GM10266 (cell line): ENCODE results near the gene CERK.
"Not testable (repeated sequence)": the region's sequence is repeated elsewhere in the genome, so short reads cannot be mapped to it uniquely, and the experiment has no call there.

Experiments used
- DNase-seq: peaks from one replicate; pipeline ENCODE4 v3.0.0; 2012; ENCODE audit errors: extremely low spot score
- TF ChIP-seq, protein P1 (sequence below): IDR thresholded peaks from 2 replicates; pipeline ENCODE4 v1.5.1; 2012; ENCODE audit warnings: mild to moderate bottlenecking, low read depth; ENCODE audit not compliant: control insufficient read depth, insufficient read depth; ENCODE audit errors: missing control alignments

The CERK gene

DNA sequence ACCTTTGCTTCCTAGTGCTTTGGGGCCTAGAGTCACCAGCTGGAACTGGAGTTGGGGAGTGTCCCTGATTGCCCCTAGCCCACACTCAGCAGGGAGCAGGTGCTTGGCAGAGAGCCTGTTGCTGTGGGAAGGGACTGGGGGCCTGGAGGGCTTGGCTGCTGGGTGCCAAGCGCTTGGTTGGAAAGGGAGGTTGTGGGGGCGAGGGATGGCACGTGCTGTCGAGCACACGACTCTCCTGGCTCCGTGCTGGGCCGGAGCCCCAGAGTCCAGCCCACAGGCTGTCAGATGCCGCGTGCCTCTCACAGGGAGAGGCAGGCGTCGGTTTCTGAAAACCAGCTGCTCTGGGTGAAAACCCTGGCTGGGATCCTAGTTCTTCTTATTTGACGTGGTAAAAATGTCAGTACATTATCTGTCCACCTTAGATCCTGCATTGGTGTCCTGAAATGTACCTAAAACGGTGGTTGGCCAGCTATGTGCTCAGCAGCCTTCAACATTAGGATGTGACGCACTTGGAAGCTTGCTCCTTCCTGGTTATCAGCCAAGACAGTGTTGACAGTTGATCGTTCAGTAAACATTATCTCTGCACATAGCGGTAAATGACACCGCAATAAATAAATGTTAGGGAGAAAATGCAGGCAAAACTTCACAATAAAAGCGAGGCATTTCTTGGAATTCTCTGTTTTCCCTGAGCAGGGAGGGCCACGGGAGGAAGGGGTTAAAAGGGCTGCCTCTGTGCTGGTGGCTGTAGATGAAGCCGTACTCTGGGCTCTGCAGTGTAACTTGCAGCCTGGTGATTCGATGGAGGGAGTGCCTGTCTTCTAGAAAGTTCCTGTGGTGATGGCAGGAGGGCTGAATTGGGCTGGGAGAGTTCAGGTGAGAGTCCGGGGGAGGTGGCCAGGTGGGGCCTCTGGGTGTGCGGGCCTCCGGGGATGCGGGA, 88.6 kb downstream of the CERK start:
- no peak for DNase-seq
- TF ChIP-seq, protein P1, sequence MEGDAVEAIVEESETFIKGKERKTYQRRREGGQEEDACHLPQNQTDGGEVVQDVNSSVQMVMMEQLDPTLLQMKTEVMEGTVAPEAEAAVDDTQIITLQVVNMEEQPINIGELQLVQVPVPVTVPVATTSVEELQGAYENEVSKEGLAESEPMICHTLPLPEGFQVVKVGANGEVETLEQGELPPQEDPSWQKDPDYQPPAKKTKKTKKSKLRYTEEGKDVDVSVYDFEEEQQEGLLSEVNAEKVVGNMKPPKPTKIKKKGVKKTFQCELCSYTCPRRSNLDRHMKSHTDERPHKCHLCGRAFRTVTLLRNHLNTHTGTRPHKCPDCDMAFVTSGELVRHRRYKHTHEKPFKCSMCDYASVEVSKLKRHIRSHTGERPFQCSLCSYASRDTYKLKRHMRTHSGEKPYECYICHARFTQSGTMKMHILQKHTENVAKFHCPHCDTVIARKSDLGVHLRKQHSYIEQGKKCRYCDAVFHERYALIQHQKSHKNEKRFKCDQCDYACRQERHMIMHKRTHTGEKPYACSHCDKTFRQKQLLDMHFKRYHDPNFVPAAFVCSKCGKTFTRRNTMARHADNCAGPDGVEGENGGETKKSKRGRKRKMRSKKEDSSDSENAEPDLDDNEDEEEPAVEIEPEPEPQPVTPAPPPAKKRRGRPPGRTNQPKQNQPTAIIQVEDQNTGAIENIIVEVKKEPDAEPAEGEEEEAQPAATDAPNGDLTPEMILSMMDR = no peak

DNA sequence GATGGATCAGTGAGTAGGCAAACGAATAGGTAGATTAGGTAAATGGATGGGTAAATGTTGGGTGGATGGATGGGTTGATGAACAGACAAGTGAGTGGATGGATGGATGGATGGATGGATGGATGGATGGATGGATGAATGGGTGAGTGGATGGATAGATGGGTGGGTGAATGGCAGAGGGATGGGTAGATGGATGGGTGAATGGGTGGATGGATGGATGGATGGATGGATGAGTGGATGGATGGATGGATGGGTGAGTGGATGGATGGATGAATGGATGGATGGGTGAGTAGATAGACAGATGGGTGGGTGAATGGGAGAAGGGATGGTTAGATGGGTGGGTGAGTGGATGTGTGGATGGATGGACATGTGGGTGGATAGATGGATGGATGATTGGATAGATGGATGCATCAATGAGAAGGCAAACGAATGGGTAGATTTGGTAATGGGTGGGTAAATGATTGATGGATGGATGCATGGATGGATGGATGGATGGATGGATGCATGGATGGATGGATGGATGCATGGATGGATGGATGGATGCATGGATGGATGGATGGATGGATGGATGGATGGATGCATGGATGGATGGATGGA, 89.7 kb downstream of the CERK start:
- DNase-seq = not testable (repeated sequence)

DNA sequence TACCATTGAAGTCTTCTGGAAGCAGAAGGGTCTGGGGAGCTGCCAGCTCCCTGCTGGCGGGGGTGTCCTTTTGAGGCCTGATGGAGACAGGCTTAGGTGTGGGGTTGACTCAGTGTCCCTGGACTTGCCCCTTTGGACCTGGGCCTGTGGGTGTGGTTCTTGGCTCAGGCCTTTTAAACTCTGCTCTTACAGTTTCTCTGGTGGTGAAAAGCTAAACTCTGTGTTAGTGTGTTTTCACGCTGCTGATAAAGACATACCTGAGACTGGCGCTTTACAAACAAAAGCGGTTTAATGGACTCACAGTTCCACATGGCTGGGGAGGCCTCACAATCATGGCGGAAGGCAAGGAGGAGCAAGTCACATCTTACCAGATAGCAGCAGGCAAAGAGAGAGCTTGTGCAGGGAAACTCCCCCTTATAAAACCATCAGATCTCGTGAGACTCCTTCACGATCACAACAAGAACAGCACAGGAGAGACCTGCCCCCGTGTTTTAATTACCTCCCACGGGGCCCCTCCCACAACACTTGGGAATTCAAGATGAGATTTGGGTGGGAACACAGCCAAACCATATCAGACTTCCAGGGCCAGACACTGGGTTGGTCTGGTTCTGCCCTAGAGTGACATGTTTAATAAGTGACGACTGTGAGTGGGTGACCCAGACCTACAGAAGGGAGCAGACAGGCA, 91.4 kb downstream of the CERK start:
- TF ChIP-seq, protein P1 = no peak
- DNase-seq = no peak

DNA sequence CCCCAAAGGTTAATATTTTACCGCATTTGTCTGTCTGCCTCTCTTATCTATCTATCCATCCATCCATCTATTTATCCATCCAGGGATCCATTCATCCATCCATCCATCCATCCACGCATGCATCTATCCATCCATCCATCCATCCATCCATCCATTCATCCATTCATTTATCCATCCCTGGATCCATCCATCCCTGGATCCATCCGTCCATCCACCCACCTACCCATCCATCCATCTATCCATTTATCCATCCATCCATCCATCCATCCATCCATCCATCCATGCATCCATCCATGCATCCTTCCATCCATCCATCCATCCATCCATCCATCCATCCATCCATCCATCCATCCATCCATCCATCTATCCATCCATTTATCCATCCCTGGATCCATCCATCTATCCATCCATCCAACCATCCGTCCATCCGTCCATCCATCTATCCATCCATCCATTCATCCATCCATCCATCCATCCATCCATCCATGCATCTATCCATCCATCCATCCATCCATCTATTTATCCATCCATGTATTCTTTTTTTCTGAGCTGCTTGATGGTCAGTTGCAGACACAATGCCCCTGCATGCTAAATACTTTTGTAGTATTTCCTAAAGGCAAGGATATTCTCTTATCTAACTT, 95.1 kb downstream of the CERK start:
- DNase-seq = not testable (repeated sequence)

DNA sequence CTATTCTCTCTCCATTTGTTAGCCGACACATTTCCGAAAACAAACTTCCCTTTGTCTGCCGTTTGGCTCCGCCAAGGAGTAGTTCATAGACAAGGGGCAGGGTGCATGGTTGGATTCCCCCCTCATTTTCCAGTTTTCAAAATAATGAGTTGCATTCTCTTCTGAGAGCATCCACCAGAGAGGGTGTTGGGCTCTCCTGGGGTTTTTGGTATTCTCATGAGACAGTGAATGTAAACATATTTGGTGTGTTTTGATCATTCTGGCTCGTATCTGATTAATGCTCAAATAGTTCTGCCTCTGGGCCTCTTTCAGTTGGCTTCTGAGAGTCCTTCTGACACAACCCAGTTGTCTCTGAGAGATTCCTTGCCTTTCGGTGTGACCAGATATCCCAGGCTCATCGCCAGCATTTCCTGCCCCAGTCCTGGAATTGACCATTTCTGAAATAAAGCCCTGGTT, 96.2 kb downstream of the CERK start:
- TF ChIP-seq, protein P1 = no peak
- DNase-seq = no peak

DNA sequence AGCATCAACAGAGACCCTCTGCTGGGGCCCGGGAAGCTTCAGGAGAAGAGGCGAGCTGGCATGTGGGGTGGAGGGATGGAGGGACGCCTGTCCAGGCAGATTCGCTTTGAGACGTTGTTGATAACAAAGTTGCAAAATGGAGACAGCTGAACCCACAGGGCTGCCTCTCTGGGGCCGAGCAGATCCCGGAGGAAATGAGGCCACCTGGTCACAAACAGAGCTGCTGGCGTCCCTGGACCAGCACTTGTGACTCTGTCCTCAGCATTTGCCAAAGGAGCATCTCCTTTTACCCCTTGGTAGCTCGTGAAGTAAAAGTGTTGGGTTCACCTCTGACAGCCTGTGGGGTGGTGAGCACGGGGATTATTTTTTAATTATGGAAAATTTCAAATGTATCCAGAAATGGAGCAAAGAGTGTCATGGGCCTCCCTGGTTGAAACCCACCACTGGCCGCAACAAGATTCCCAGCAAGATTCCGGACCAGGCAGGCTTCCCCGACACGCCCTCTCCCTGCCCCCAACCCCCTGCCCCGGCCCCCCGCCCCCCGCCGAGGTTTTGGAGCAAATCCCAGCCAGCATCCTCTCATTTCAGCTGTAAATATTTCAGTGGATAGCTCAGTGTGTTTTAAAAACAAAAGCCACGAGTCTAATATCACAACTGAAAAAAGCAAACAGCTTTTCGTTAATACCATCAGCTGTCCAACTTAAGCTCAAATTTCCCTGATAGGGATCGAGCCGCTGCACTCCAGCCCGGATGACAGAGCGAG, 97.6 kb downstream of the CERK start:
- TF ChIP-seq, protein P1 = no peak
- DNase-seq = no peak

DNA sequence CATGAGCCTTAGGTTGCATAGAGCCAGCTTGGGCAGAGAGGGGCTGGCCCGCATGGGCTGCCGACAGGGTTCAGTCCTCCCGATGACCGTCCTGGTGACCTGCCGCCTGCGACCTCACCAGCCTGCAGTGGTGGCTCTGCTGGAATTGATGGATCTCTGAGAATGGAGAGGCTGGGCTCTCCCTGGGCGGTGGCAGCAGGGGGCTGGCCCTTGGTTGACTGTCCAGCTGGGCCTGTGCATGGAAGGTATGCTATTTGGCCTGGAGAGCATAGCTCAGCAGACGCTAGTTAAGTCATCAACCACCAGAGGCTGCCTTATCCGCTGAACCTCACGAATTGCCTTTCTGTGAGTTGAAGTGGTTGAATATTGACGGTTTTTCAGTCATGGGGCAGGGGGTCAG, 98.2 kb downstream of the CERK start:
- TF ChIP-seq, protein P1 = no peak
- no peak for DNase-seq
